HG03103 (cell line): ENCODE measurements around the gene RAB23.

Experiments
- ATAC-seq: cut with Tn5 transposase; IDR thresholded peaks from one replicate; pipeline ENCODE4 v1.9.1; 2021; ENCODE audit warnings: low read depth; ENCODE audit not compliant: unreplicated experiment

Gene RAB23

DNA sequence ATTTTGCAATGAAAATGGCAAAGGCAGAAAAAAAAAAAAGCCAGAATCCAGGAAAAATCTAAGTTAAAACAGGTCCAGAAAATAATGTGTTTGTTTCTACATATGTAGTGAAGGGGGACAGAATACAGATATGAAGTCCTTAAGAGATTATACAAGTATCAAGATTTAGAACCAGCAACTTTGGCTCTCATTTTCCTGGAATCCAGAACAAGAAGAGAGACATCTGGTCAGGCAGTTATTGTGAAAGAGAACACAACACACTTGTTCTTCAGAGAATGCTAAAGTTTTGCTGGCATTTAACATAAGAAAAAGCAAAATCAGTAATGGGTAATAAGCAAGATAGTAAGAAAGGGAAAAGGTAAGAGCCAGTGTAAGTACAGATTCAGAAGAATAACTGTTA lies 28.9 kb downstream of the RAB23 start:
- no peak for ATAC-seq

DNA sequence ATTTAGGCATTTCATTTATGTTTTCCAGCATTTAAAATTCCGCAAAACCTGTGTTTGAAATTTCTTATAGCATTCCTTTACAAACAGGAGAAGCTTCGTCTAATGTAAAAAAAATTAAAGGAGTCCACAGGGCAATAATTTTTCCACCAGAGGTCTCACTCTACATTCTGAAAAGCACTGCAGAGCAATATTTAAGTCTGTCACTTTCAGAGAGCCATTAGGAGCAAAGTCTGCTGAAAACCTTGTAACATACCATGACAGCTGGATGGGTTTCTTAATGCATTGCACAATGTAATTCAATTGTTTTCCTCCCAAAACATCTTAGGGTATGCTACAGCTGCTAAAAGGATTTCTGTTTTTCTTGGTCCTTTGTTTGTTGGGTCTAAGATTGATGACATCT lies 32.0 kb downstream of the RAB23 start:
- ATAC-seq = no peak

DNA sequence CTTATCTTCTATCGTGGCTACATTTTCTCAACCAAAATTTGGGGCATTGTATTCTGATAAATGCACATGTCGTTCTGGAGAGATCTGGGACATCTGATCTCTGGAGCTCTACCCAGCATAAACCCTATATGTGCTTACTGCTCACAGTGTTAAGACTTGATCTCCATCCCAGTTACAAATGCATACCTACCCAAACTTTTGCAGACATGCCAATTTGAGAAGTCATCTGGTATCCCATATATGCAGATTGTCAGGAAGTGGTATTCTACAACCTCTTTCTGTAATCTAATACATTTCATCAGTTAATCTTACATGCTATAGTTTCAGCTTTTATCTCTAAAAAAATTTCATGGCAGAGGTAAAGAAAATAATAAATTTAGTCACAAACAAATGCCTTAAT lies 38.8 kb downstream of the RAB23 start:
- ATAC-seq = no peak

DNA sequence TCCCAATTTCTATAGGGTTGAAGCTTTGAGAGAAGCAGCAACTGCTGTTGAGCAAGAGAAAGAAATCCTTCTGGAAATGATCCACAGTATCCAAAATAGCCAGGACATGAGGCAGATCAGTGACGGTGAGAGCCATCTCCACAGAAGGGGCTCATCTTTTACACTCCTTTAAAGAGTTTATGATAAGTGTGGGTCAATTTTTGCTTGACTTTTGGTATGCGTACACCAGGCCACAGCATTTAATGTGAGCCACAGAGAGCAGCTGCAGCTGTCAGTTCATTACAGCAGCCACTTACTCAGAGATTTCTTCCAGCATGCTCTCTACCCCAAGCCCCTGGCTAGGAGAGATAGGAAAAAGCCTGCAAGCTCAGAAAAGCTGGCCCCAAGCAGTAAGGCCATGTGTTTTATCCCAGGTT lies 40.1 kb downstream of the RAB23 start:
- ATAC-seq = no peak

DNA sequence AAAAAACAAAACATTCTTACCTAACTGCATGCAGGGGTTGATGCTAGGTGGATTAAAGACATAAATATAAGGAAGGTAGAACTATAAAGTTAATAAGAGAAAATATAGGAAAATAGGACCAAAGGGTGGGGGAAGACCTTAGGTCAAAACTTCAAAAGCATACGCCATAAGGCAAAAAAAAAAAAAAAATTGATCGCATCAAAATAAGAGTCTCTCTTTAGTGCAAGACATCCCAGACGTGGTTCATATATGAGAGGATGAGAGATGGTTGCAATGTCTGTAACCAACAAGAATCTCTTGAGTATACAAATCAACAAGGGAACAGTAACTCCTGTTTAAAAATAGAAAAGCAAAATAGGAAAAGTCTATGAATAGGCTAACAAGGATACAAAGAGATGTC lies 41.5 kb downstream of the RAB23 start:
- no peak for ATAC-seq

DNA sequence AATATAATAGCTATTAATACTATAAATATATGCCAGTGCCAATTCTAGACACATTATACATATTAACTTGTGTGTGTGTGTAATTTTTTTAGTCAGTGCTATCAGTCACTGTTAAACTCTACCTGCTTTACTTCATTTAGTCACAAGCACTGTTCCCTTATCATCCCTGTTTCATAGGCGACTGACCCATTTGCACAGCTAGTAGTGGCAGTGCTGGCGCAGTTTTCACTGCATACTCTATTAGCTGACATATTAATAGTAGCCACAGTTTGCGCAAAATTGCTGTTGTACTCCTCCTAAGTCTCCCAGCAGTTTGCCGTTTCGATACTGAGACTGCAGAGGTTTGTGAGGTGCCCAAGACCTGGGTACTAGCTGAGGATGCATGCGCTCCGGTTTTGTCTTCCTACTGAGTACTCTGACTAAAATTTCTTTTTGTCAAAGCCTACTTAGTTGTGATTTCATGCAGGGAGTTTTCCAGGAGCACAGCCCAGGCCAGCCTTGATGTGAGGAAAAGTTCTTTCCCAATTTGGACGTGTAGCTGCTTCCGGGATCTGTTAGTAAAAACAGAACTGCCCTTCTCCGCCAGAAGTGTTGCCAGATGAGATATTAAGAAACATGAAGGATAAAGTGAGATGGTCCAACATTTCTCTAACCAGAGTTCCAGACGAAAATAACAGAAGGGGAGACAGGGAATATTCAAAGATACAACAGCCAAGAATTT lies 44.4 kb downstream of the RAB23 start:
- ATAC-seq = no peak

DNA sequence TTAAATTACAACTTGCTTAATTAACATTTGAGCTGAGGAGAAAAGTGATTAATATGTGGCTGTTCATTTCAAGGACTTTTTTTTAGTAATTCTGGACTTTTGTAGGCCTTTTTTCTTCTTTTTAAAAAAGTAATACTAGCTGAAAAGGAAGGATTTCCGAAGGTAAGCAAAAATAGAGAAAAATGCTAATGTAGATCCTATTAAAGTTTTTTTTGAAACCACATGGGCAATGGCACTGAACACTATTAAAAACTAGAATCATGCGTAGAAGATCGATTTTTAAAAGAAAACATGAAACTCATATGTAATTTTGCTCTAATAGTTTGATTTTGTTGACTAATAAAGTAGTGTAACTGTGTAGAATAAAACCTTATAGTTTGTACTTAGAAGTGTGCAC lies 47.6 kb downstream of the RAB23 start:
- no peak for ATAC-seq

DNA sequence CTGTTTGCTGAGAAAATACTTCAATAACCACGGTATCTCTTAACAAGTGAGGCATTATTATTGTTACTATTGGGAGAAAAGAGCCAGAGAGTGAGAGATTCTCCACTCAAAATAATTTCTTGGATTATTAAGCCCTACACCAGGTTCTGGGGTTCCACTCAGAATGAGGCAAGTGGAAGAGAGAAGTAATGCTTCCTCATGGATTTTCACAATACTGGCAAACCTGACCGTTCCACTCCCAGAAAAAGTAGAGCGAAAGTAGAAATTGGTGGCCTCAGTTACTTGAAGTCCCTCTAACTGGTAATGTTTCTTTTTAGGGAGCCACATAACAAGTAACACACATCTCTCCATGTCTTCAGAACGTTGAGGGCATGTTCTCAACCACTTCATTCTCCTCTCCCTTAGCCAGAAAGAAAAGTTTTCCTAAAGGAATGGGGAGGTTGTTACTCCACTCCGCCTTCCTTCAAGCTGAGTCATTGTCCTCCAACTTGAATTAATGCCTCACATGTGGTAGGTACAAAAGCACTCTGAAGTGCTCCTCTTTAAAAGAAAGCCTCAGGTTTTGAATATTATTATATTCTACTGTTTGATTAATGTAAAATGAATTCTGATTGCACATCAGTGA lies 48.1 kb downstream of the RAB23 start:
- no peak for ATAC-seq

DNA sequence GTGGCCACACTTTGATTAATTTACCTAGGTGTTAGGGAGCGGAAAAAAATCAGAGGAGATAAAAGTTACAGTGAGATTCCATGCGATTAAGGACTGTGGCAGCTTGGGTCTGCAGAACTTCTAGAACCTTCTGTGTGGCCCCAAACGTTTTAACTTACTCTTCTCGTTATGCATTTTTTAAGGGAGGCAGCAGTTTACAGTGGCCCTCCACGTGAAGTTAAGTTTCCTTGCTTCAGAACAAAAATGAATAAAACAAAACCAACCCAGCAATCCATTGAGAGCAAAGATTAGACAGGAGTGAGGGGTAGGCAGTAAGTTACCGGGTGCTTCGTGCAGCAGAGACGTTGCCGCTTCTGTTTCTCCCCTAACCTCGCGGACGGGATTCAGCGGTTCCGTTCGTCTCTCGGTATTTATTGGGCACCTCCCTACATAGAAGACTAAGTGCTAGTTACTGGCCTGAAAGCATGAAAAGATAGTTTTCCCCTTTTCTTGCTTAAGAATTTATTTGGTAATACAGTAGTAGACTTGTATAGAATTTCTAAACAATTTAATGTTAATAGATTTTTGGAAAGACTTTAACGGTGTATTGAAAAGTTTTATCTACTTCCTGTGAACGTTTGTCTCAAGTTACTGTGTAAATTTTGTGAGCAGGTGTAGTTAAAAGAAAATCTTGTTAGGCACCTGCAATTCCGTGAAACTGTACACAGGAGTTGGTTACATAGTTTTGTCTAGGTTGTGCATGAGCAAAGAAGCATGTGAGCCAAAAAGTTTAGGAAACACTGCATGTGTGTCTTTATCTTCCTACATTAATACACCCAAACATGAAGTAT lies 48.8 kb downstream of the RAB23 start:
- ATAC-seq = no peak

DNA sequence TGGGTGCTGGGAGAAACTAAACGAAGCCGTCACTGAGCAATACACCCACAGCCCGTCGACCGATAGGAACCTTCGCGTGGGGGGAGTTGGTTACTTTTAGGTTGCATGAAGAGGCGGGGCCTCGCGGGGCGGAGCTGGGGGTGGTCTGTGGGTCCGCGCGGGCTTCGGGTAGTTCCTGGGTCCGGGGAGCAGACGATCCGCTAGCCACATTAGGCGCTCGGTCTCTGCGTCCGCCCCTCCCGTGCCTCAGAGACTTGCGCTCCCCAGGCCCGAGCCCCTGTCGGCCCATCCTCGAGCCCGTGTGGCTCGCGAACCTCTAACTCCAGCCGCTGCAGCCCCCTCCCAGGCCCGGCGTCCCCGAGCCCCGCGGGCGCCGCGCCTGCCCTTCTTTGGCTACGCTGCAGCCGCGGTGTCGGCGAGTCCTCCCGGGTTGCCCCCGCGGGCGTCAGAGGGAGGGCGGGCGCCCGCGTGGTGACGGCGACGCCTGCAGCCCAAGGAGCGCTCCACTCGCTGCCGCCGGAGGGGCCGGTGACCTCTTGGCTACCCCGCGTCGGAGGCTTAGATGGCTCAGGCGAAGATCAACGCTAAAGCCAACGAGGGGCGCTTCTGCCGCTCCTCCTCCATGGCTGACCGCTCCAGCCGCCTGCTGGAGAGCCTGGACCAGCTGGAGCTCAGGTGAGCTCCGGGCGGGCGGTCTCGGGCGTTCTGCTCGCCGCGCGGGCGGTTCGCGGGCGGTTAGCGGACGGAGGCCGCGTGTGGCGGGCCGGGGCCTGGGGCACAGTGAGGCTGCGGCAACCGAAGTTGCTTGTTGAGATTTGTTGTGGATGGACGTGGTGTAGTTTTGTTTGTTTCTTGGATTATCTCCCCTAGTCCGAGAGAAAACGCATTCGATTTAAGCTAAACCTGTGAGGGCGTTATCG lies 49.7 kb downstream of the RAB23 start, which contains the start of gene BAG2:
Gene BAG2 (plus strand): TSS at position 191 of the 920 bp plus-strand sequence. CDS start 372 bp downstream, at position 563.
- ATAC-seq = peak; percentile 87

DNA sequence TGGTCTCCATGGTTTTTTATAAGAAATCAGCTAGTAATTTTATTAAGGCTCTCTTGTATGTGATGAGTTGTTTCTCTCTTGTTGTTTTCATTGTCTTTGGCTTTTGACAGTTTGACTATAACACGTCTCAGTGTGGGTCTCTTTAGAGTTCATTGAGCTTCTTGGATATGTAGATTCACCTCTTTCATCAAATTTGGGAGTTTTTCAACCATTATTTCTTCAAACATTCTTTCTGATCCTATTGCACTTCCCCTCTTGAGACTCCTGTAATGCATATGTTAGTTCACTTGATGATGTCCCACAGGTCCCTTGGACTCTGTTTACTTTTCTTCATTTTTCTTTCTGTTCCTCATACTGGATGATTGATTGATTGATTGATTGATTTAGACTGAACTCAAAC lies 57.0 kb downstream of the RAB23 start:
- no peak for ATAC-seq

DNA sequence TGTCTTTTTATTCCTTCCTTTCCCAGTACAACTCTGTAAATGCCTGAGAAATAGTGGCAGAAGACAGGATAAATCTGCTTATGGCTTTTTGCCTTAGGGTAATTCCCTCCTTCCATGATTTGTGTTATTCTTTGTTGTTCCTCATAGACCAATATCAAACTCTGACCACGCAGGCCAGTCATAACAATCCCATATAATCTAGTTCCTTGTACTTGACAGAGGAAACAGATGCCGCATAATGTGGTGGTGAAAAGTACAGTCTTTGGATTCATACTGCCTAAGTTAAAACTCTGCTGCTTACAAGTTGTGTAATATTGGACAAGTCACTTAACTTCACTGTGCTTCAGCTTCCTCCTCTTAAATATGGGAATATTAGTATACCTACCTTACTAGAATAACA lies 58.2 kb downstream of the RAB23 start:
- ATAC-seq = no peak

DNA sequence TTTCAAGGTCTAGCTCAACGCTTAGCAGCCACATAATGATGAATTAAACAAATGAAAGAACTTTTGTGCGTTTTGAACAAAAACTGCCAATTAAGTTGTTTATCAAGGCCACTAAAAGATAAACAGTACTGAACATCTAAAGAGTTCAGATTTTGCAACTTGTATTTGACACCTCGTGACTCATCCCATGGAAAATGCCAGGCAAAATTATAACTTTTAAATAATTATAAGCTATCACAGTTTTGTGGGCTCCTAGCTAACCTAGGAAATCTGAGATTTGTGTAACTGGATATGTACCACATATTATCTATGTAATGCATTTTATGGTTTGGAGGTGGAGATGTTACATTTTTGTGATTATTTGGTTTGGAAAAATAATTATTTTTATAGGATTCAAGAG lies 59.6 kb downstream of the RAB23 start:
- ATAC-seq = no peak

DNA sequence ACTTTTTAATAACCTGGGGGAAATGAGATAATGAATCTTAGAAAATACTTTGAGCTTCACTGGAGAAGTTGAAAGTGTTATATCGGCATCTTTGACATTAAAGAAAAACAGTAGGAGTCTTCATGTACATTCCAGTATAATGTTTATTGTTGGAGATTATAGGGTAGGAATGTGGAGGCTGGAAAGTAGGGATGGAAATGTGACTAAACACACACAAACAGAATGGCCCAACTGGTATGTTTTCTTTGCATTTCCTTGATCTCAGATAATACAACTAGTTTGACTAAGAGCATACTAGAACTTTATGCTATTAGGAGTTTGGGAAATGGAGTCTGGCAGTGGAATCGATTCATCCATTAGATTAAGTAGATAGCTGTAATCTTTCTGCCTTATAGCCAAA lies 60.1 kb downstream of the RAB23 start:
- ATAC-seq = no peak

DNA sequence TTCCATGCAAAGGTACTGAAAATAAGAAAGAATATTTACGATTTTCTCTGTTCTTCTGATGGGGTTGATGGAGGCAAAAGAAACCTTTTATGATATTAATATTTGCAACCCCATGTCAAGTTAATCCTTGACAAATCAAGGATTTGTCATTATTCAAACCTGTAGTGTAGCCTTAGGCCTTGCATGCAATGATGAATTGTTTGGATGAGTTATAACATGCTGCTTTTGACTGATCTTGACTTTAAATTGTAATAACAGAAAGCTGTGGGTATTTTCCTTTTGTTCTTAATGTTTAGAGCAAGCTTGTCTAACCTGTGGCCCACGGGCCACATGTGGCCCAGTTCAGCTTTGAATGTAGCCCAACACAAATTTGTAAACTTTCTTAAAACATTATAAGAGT lies 63.0 kb downstream of the RAB23 start:
- ATAC-seq = no peak

DNA sequence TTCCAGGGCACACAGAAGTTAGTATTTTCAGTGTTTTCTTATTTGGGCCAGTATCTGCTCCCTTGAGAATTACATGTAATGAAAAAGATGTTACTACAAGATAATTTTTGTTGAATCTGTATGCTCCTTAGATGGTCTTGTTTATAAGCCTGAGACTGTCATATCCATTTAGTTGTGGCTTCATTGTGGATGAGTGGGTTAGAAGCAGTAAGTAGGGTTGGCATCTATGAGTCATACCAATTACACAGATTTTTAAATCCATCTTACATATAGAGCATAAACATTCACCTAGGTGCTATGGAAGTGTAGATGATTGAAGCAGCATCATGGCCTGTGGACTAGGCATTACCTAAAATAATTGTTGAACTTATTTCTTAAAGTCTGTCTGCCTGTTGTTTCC lies 63.4 kb downstream of the RAB23 start:
- no peak for ATAC-seq

DNA sequence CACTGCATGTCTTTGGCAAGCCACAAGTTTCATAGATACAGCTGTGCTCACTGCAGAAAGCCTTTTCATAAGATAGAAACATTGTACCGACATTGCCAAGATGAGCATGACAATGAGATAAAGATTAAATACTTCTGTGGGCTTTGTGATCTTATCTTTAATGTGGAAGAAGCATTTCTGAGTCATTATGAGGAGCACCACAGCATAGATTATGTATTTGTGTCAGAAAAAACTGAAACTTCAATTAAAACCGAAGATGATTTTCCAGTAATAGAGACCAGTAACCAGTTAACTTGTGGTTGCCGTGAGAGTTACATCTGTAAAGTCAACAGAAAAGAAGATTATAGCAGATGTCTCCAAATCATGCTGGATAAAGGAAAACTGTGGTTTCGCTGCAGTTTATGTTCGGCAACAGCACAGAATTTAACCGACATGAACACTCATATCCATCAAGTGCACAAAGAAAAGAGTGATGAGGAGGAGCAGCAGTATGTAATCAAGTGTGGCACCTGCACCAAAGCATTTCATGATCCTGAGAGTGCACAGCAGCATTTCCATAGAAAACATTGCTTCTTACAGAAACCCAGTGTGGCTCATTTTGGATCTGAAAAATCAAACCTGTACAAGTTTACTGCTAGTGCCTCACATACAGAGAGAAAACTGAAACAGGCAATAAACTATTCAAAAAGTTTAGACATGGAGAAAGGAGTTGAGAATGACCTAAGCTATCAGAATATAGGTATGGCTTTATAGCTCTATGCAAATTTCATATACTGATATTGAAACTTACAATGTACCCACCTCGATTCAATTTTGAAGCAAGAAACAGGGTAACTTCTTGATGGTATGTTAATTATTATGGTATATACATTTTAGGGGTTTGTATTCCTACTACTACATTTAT lies 73.9 kb downstream of the RAB23 start:
- no peak for ATAC-seq

DNA sequence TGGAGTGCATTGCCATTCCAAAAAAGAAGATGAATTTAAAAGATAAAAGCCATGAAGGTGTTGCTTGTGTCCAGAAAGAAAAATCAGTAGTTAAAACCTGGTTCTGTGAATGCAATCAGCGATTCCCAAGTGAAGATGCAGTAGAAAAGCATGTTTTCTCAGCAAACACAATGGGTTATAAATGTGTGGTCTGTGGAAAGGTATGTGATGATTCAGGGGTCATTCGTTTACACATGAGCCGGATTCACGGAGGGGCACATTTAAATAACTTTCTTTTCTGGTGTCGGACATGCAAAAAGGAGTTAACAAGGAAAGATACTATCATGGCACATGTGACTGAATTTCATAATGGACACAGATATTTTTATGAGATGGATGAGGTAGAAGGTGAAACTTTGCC lies 74.7 kb downstream of the RAB23 start:
- no peak for ATAC-seq

DNA sequence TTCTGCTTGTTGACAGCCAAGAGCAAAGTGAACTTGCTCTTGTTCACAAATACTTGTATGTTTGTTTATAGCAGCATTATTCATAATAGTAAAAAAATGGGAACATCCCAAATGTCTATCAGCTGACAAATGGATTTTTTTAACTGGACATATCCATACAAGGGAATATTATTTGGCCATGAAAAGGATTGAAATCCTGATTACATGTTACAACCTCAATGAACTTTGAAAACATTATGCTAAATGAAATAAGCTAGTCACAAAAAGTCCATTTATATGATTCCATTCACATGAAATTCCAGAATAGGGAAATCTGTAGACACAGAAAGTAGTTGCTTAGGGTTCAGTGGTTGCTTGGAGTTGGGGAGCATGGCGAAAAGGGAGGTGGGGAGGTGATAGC lies 78.4 kb downstream of the RAB23 start:
- ATAC-seq = no peak

DNA sequence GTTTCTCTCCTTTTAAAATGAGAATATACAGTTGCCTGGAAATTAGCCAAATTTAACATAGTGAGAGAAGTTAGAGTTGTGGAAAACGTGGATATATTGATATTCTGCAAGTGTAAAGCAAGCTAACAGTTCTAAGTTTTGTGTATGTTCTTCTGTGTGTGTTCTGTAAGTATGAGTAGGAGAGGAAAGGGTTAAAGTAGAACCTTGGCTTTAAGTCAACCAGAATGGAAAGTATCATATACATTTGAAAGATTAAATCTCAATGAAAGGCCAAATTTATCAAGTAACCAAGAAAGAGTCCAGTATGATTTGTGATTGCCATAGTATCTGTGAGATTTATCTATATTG lies 80.0 kb downstream of the RAB23 start:
- no peak for ATAC-seq
